ENCODE measurements around the gene CMIP.

DNA sequence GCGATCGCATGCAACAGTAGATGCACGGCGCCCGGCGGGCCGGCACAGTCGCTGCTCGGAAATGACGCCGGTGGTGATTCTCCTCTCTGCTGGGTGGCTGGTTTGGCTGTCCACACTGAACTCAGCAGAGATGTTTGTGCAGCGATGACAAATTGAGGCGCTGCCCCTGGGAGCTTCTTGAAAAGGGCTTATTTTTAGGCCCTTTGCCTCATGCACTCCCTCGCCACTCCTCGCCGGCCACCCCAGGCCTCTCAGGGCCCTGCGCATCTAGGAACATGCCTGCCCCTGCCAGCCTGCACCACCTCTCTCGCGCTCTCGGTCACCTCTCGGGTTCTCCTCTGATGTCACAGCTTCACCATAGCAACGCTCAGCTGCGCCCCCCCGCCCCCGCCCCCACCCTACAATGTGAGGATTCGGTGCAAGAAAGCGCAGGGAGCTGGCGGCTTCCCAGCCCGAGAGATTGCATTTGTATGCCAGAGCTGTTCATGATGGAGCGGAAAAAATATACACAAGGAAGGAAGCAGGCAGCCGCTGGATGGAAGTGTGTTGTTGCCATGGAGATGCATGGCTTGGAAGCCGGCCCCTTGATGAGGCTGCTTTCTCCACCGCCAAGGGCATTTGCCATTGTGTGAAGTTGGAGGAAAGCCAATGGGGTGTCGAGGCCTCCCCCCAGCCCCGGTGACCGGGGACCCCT lies 253.2 kb downstream of the CMIP start:
- TF ChIP-seq, protein P1, sequence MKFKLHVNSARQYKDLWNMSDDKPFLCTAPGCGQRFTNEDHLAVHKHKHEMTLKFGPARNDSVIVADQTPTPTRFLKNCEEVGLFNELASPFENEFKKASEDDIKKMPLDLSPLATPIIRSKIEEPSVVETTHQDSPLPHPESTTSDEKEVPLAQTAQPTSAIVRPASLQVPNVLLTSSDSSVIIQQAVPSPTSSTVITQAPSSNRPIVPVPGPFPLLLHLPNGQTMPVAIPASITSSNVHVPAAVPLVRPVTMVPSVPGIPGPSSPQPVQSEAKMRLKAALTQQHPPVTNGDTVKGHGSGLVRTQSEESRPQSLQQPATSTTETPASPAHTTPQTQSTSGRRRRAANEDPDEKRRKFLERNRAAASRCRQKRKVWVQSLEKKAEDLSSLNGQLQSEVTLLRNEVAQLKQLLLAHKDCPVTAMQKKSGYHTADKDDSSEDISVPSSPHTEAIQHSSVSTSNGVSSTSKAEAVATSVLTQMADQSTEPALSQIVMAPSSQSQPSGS (IDR thresholded peaks at IDR 0.05; ENCODE audit: low read length): no peak
- TF ChIP-seq KDM1A (IDR thresholded peaks at IDR 0.05; ENCODE audit: borderline replicate concordance) (no peak), POLR2A (IDR thresholded peaks at IDR 0.05; ENCODE audit: low read depth, low read length) (no peak), ESRRA (IDR thresholded peaks at IDR 0.05; ENCODE audit: low read length) (no peak), SIN3A (IDR thresholded peaks at IDR 0.05; ENCODE audit: low read depth, low read length) (no peak), CREB1 (IDR thresholded peaks at IDR 0.05; ENCODE audit: low read depth) (no peak), CEBPB (IDR thresholded peaks at IDR 0.05; ENCODE audit: borderline replicate concordance in 1 of 2, low read depth in 2 of 2, low read length in 2 of 2) (no peak), HDGF (IDR thresholded peaks at IDR 0.05) (no peak), ETV6 (conservative IDR thresholded peaks at IDR 0.05 in 1 of 2, IDR thresholded peaks at IDR 0.05 in 1 of 2; ENCODE audit: borderline replicate concordance in 1 of 2, low read depth in 1 of 2) (no peak), TCF12 (IDR thresholded peaks at IDR 0.05; ENCODE audit: low read depth, low read length) (no peak)
- TF ChIP-seq, protein P2, sequence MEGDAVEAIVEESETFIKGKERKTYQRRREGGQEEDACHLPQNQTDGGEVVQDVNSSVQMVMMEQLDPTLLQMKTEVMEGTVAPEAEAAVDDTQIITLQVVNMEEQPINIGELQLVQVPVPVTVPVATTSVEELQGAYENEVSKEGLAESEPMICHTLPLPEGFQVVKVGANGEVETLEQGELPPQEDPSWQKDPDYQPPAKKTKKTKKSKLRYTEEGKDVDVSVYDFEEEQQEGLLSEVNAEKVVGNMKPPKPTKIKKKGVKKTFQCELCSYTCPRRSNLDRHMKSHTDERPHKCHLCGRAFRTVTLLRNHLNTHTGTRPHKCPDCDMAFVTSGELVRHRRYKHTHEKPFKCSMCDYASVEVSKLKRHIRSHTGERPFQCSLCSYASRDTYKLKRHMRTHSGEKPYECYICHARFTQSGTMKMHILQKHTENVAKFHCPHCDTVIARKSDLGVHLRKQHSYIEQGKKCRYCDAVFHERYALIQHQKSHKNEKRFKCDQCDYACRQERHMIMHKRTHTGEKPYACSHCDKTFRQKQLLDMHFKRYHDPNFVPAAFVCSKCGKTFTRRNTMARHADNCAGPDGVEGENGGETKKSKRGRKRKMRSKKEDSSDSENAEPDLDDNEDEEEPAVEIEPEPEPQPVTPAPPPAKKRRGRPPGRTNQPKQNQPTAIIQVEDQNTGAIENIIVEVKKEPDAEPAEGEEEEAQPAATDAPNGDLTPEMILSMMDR (IDR thresholded peaks at IDR 0.05 in 2 of 3, conservative IDR thresholded peaks at IDR 0.05 in 1 of 3; ENCODE audit: control insufficient read depth in 2 of 3, extremely low read depth in 1 of 3, insufficient read depth in 1 of 3, low read depth in 3 of 3, low read length in 3 of 3): no peak
- TF ChIP-seq, protein P3, sequence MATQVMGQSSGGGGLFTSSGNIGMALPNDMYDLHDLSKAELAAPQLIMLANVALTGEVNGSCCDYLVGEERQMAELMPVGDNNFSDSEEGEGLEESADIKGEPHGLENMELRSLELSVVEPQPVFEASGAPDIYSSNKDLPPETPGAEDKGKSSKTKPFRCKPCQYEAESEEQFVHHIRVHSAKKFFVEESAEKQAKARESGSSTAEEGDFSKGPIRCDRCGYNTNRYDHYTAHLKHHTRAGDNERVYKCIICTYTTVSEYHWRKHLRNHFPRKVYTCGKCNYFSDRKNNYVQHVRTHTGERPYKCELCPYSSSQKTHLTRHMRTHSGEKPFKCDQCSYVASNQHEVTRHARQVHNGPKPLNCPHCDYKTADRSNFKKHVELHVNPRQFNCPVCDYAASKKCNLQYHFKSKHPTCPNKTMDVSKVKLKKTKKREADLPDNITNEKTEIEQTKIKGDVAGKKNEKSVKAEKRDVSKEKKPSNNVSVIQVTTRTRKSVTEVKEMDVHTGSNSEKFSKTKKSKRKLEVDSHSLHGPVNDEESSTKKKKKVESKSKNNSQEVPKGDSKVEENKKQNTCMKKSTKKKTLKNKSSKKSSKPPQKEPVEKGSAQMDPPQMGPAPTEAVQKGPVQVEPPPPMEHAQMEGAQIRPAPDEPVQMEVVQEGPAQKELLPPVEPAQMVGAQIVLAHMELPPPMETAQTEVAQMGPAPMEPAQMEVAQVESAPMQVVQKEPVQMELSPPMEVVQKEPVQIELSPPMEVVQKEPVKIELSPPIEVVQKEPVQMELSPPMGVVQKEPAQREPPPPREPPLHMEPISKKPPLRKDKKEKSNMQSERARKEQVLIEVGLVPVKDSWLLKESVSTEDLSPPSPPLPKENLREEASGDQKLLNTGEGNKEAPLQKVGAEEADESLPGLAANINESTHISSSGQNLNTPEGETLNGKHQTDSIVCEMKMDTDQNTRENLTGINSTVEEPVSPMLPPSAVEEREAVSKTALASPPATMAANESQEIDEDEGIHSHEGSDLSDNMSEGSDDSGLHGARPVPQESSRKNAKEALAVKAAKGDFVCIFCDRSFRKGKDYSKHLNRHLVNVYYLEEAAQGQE (IDR thresholded peaks at IDR 0.05; ENCODE audit: low read depth, low read length): no peak

Data from GM12878 (cell line).